Trophoblast cell (in vitro differentiated cells and primary cell): ENCODE data around the gene CUL4B.

Experiments used
- DNase-seq, 2 donors: peaks; one replicate each; pipeline ENCODE4 v3.0.0-alpha.2; 2016
- H2AFZ ChIP-seq: 2 replicates; pipeline ENCODE4 v1.6.1; 2013; ENCODE audit warnings: low read length, moderate library complexity, mild to moderate bottlenecking; ENCODE audit not compliant: insufficient read depth, poor library complexity
- H2AK5ac ChIP-seq: 2 replicates; pipeline ENCODE4 v1.6.1; 2013; ENCODE audit warnings: mild to moderate bottlenecking, low read length
- H2BK120ac ChIP-seq: 2 replicates; pipeline ENCODE4 v1.6.1; 2013; ENCODE audit warnings: low read length, mild to moderate bottlenecking, moderate library complexity; ENCODE audit not compliant: insufficient read depth, poor library complexity
- H2BK12ac ChIP-seq: 2 replicates; pipeline ENCODE4 v1.6.1; 2013; ENCODE audit warnings: mild to moderate bottlenecking, low read length, moderate library complexity
- H2BK5ac ChIP-seq: 2 replicates; pipeline ENCODE4 v1.6.1; 2013; ENCODE audit warnings: low read length, low read depth, moderate library complexity, mild to moderate bottlenecking; ENCODE audit not compliant: poor library complexity
- H3K14ac ChIP-seq: 2 replicates; pipeline ENCODE4 v1.6.1; 2013; ENCODE audit warnings: mild to moderate bottlenecking, low read length
- H3K18ac ChIP-seq: 2 replicates; pipeline ENCODE4 v1.6.1; 2013; ENCODE audit warnings: mild to moderate bottlenecking, low read length
- H3K23ac ChIP-seq: 2 replicates; pipeline ENCODE4 v1.6.1; 2013; ENCODE audit warnings: low read length
- H3K27ac ChIP-seq: 2 replicates; pipeline ENCODE4 v1.5.1; 2013; ENCODE audit warnings: low read depth, mild to moderate bottlenecking, inconsistent platforms, low read length, moderate library complexity
- H3K27me3 ChIP-seq: 2 replicates; pipeline ENCODE4 v1.6.1; 2013; ENCODE audit warnings: inconsistent platforms, mild to moderate bottlenecking, low read length, moderate library complexity; ENCODE audit not compliant: insufficient read depth
- H3K36me3 ChIP-seq, 2 experiments: 1 replicate in 1 of 2; 2 replicates in 1 of 2; pipeline ENCODE4 v1.6.1; 2013; ENCODE audit warnings: low read length in 2 of 2, mild to moderate bottlenecking in 2 of 2, moderate library complexity in 1 of 2; ENCODE audit not compliant: insufficient read depth in 2 of 2, control insufficient read depth in 1 of 2
- H3K4ac ChIP-seq: 2 replicates; pipeline ENCODE4 v1.6.1; 2013; ENCODE audit warnings: low read depth, mild to moderate bottlenecking, low read length, moderate library complexity
- H3K4me1 ChIP-seq, 2 experiments: 1 replicate in 1 of 2; 2 replicates in 1 of 2; pipeline ENCODE4 v1.6.1; 2013; ENCODE audit warnings: low read length in 2 of 2, mild to moderate bottlenecking in 2 of 2, moderate library complexity in 1 of 2; ENCODE audit not compliant: insufficient read depth in 2 of 2, control insufficient read depth in 1 of 2
- H3K4me2 ChIP-seq: 2 replicates; pipeline ENCODE4 v1.6.1; 2013; ENCODE audit warnings: inconsistent platforms, mild to moderate bottlenecking, low read length, moderate library complexity
- H3K4me3 ChIP-seq: 2 replicates; pipeline ENCODE4 v1.5.1; 2013; ENCODE audit warnings: mild to moderate bottlenecking, low read depth, low read length, inconsistent platforms
- H3K79me1 ChIP-seq: one replicate; pipeline ENCODE4 v1.6.1; 2013; ENCODE audit warnings: low read length
- H3K79me2 ChIP-seq: 2 replicates; pipeline ENCODE4 v1.6.1; 2013; ENCODE audit warnings: low read length, mild to moderate bottlenecking; ENCODE audit not compliant: control insufficient read depth, insufficient read depth, poor library complexity
- H3K9ac ChIP-seq: 2 replicates; pipeline ENCODE4 v1.6.1; 2013; ENCODE audit warnings: mild to moderate bottlenecking, low read length
- H3K9me3 ChIP-seq: 2 replicates; pipeline ENCODE4 v1.6.1; 2013; ENCODE audit warnings: low read depth, mild to moderate bottlenecking, control low read depth, inconsistent platforms, low read length; ENCODE audit not compliant: insufficient read depth
- H4K12ac ChIP-seq: 2 replicates; pipeline ENCODE4 v1.6.1; 2013; ENCODE audit warnings: low read depth, mild to moderate bottlenecking, low read length, moderate library complexity
- H4K8ac ChIP-seq: 2 replicates; pipeline ENCODE4 v1.6.1; 2013; ENCODE audit warnings: low read depth, mild to moderate bottlenecking, low read length, moderate library complexity
- H4K91ac ChIP-seq: one replicate; pipeline ENCODE4 v1.6.1; 2013; ENCODE audit warnings: low read depth, mild to moderate bottlenecking, low read length, moderate library complexity
- WGBS: extraction: QIAGEN DNeasy Blood & Tissue Kit; methylation state at CpG from one replicate; pipeline ENCODE4 v1.1.7; 2013; ENCODE audit warnings: missing lambda C conversion rate; ENCODE audit not compliant: insufficient read length, insufficient coverage; ENCODE audit errors: extremely low coverage; 5-methylcytosine and 5-hydroxymethylcytosine counted together

Gene CUL4B

GRCh38 chrX:120485638-120486520 lies 74.9 kb downstream of the CUL4B start:
- no peak overlapping the region for H3K14ac ChIP-seq
- H2BK12ac ChIP-seq: no peak overlapping the region
- H3K36me3 ChIP-seq: no peaks in the 10 kb centered on the region
- H3K4ac ChIP-seq: no peak overlapping the region
- no peak overlapping the region for H2BK5ac ChIP-seq
- H3K4me1 ChIP-seq: peaks cover 0 to 3% of the 10 kb centered on the region in 2 experiments
- no peak overlapping the region for H2BK120ac ChIP-seq
- no peaks in the 10 kb centered on the region for H3K79me1 ChIP-seq
- DNase-seq: peak; percentile 52 to 73
- no peak overlapping the region for H4K12ac ChIP-seq
- H2AFZ ChIP-seq: no peak overlapping the region
- peak overlapping the region; percentile 90 for H3K4me2 ChIP-seq
- H3K9ac ChIP-seq: peak overlapping the region; percentile 74
- H3K18ac ChIP-seq: no peak overlapping the region
- peak overlapping the region; percentile 26 for H3K27ac ChIP-seq
- no peaks in the 10 kb centered on the region for H3K79me2 ChIP-seq
- no CpG with 5 or more reads among the region's 39 CpGs for WGBS
- H3K23ac ChIP-seq: no peak overlapping the region
- no peaks in the 10 kb centered on the region for H3K27me3 ChIP-seq
- no peak overlapping the region for H4K91ac ChIP-seq
- H3K9me3 ChIP-seq: no peaks in the 10 kb centered on the region
- H3K4me3 ChIP-seq: peak overlapping the region; percentile 68
- H4K8ac ChIP-seq: no peak overlapping the region
- H2AK5ac ChIP-seq: no peak overlapping the region

- Histone ChIP-seq H2BK12ac (no peak overlapping the region), H3K27me3 (no peaks in the 10 kb centered on the region), H2BK5ac (no peak overlapping the region), H4K8ac (no peak overlapping the region), H3K23ac (no peak overlapping the region), H4K12ac (no peak overlapping the region), H3K79me1 (no peaks in the 10 kb centered on the region), H4K91ac (no peak overlapping the region), H3K4me1 (peaks cover 0 to 3% of the 10 kb centered on the region in 2 experiments), H3K4ac (no peak overlapping the region), H2AFZ (no peak overlapping the region), H3K9me3 (no peaks in the 10 kb centered on the region), H2AK5ac (no peak overlapping the region), H3K36me3 (no peaks in the 10 kb centered on the region), H3K27ac (no peak overlapping the region), H3K79me2 (no peaks in the 10 kb centered on the region), H3K14ac (no peak overlapping the region), H2BK120ac (no peak overlapping the region), H3K4me3 (no peak overlapping the region), H3K18ac (no peak overlapping the region), H3K9ac (no peak overlapping the region), H3K4me2 (peak overlapping the region; percentile 90)
- WGBS: no CpG with 5 or more reads among the region's 3 CpGs
- no peak for DNase-seq
These were observed 75.5 kb downstream of the CUL4B start for GRCh38 chrX:120485315-120485637.

- H3K23ac ChIP-seq: no peak overlapping the region
- H2BK5ac ChIP-seq: no peak overlapping the region
- no peak overlapping the region for H3K4me2 ChIP-seq
- no peak overlapping the region for H4K12ac ChIP-seq
- H3K79me1 ChIP-seq: no peaks in the 10 kb centered on the region
- H2BK120ac ChIP-seq: no peak overlapping the region
- H3K9ac ChIP-seq: no peak overlapping the region
- H3K14ac ChIP-seq: no peak overlapping the region
- H4K8ac ChIP-seq: no peak overlapping the region
- no peak overlapping the region for H4K91ac ChIP-seq
- no peaks in the 10 kb centered on the region for H3K27me3 ChIP-seq
- no peak for DNase-seq
- no peak overlapping the region for H3K27ac ChIP-seq
- no peaks in the 10 kb centered on the region for H3K9me3 ChIP-seq
- H2AFZ ChIP-seq: no peak overlapping the region
- no peak overlapping the region for H3K18ac ChIP-seq
- no peak overlapping the region for H3K4ac ChIP-seq
- no peak overlapping the region for H3K4me3 ChIP-seq
- WGBS: no CpG with 5 or more reads among the region's 3 CpGs
- H2AK5ac ChIP-seq: no peak overlapping the region
- H3K36me3 ChIP-seq: no peaks in the 10 kb centered on the region
- H3K79me2 ChIP-seq: no peaks in the 10 kb centered on the region
- H3K4me1 ChIP-seq: no peaks in the 10 kb centered on the region
- no peak overlapping the region for H2BK12ac ChIP-seq
These were observed 83.3 kb downstream of the CUL4B start for GRCh38 chrX:120477453-120477852.

- no peak overlapping the region for H3K18ac ChIP-seq
- no peak overlapping the region for H3K9ac ChIP-seq
- no peak overlapping the region for H3K4me3 ChIP-seq
- H2AK5ac ChIP-seq: no peak overlapping the region
- no peak overlapping the region for H3K4me2 ChIP-seq
- no CpG with 5 or more reads among the region's 2 CpGs for WGBS
- H3K23ac ChIP-seq: no peak overlapping the region
- no peak overlapping the region for H2BK120ac ChIP-seq
- no peaks in the 10 kb centered on the region for H3K36me3 ChIP-seq
- H2BK12ac ChIP-seq: no peak overlapping the region
- no peaks in the 10 kb centered on the region for H3K27me3 ChIP-seq
- no peak for DNase-seq
- H2BK5ac ChIP-seq: no peak overlapping the region
- H3K4me1 ChIP-seq: no peaks in the 10 kb centered on the region
- H3K9me3 ChIP-seq: no peaks in the 10 kb centered on the region
- no peaks in the 10 kb centered on the region for H3K79me2 ChIP-seq
- H3K14ac ChIP-seq: no peak overlapping the region
- no peak overlapping the region for H2AFZ ChIP-seq
- H3K27ac ChIP-seq: no peak overlapping the region
- H4K8ac ChIP-seq: no peak overlapping the region
- no peaks in the 10 kb centered on the region for H3K79me1 ChIP-seq
- H3K4ac ChIP-seq: no peak overlapping the region
- H4K12ac ChIP-seq: no peak overlapping the region
- no peak overlapping the region for H4K91ac ChIP-seq
These were observed 84.0 kb downstream of the CUL4B start for GRCh38 chrX:120476714-120477113.
